SW 1271 (cell line): Measurements from ENCODE around the gene CROCC2.

ENCODE experiments used
- DNase-seq, 2 experiments: peaks; one replicate each; lab custom pipeline; 2025; lab: John Stamatoyannopoulos, UW

The CROCC2 gene

GRCh38 chr2:240906141-240906910 is at the start of gene CROCC2:
Gene CROCC2, plus strand, starts transcription at chr2:240906336. Its CDS starts 178 bp downstream, at chr2:240906514.
- no peak for DNase-seq

GRCh38 chr2:240857039-240858008 is 48.8 kb upstream of the CROCC2 start:
- DNase-seq, result no peak

GRCh38 chr2:240858321-240858720 is 47.8 kb upstream of the CROCC2 start:
- no peak for DNase-seq

GRCh38 chr2:240858871-240859270 is 47.3 kb upstream of the CROCC2 start:
- no peak for DNase-seq

GRCh38 chr2:240861547-240861946 is 44.6 kb upstream of the CROCC2 start:
- DNase-seq, result no peak

- no peak for DNase-seq
Measured at GRCh38 chr2:240864475-240864874, 41.7 kb upstream of the CROCC2 start.

GRCh38 chr2:240865391-240865790 is 40.7 kb upstream of the CROCC2 start:
- DNase-seq, result no peak

- DNase-seq, result no peak
Measured at GRCh38 chr2:240868286-240869108, 37.6 kb upstream of the CROCC2 start, which contains the start of gene AGXT. Gene AGXT, plus strand, starts transcription at chr2:240868824. Its CDS starts 42 bp downstream, at chr2:240868866.

GRCh38 chr2:240869109-240869955 is 36.8 kb upstream of the CROCC2 start:
- no peak for DNase-seq

- DNase-seq, result no peak
Measured at GRCh38 chr2:240869956-240870875, 35.9 kb upstream of the CROCC2 start.

- DNase-seq, result no peak
Measured at GRCh38 chr2:240871071-240871958, 34.8 kb upstream of the CROCC2 start.

- no peak for DNase-seq
Measured at GRCh38 chr2:240872317-240873097, 33.6 kb upstream of the CROCC2 start.

GRCh38 chr2:240873098-240873788 is 32.9 kb upstream of the CROCC2 start:
- DNase-seq, result no peak

GRCh38 chr2:240873805-240874714 is 32.1 kb upstream of the CROCC2 start:
- no peak for DNase-seq

GRCh38 chr2:240874715-240875227 is 31.4 kb upstream of the CROCC2 start:
- no peak for DNase-seq
